Cortex of kidney (tissue), 1 donor: ENCODE results near the gene TBC1D3G.
"Not testable (repeated sequence)": the region's sequence is repeated elsewhere in the genome, so short reads cannot be mapped to it uniquely, and the experiment has no call there.

Experiments used
- DNase-seq: peaks from one replicate; lab custom pipeline; 2025; lab: John Stamatoyannopoulos, UW

Gene TBC1D3G

GRCh38 chr17:36323584-36323983, at the start of gene TBC1D3G:
TBC1D3G (plus strand) TSS chr17:36323884; CDS start chr17:36325412, 1,528 bp downstream.
- not testable (repeated sequence) for DNase-seq

DNA sequence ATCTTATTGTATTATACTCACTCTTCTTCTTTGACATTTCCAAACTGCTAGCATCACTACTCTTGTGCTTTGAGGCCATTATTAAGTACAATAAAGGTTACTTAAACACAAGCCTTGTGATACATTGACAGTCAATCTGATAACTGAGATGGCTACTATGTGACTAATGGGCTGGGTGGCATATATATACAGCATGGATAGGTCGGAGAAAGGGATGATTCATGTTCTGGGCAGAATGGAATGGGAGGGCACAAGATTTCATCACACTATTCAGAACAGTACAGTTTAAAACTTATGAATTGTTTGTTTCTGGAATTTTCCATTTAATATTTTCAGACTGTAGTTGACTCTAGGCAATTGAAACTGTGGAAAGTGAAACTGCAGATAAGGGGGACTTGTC, 40.4 kb upstream of the TBC1D3G start:
- DNase-seq, result not testable (repeated sequence)

- DNase-seq, result not testable (repeated sequence)
These were observed 39.5 kb upstream of the TBC1D3G start for GRCh38 chr17:36284219-36284618.

GRCh38 chr17:36289965-36290612, 33.6 kb upstream of the TBC1D3G start:
- not testable (repeated sequence) for DNase-seq

DNA sequence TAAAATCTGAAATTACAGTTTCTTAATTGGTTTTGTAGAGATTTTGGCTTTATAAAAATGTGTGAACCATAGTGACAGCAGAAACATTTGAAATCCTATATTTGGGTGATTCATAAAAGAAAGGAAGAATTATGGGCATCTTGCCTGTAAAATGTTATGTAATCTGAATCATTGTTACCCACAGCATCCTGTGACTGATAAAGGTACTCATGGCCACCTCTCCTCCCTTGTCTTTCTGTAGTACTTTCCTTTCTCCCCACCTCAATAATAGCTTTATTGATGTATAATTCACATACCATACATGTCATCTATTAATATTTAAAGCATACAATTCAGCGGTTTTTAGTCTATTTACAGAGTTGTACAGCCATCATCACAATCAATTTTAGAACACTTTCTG, 28.5 kb upstream of the TBC1D3G start:
- DNase-seq, result not testable (repeated sequence)

DNA sequence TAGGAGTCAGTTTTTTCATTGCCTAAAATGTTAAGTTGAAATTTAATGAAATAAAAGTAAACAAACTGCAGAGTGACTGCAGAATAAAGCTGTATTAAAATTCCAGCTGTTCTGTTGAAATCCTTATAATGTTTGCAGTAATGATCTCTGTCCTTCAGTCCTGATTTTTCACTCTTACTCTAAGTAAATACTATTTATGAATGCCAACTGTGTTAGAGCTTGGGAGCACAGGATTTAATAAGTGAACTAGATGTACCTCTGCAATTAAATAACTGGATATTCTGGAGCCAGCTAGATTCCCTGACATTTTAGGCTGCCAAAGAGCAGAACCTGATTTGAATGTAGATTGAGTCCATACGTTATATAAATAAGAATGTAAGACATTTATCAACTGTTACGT, 7.9 kb upstream of the TBC1D3G start:
- DNase-seq, result not testable (repeated sequence)

GRCh38 chr17:36362496-36362895, 38.8 kb downstream of the TBC1D3G start:
- DNase-seq, result not testable (repeated sequence)

GRCh38 chr17:36375938-36376337, 52.3 kb downstream of the TBC1D3G start:
- DNase-seq, result not testable (repeated sequence)
